ENCODE data around the gene CEMIP.

The CEMIP gene

DNA sequence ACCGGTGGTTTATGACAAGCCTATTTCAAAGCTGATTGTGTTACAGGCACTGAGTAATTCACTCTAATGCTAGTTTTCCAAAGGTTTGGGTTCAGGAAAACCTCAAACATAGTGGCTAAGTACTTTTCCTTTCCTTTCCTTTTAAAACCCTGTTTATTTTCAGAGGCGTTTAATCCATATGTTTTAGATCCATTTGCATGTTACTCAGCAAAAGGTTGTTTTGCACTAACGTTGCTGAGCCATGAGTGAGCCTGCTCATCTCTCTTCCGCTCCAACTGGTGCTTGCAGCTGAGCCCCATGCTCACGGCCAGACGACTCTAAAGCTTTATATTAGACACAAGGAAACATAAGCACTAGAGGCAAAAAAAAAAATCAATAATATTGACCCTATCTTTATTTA lies 9.4 kb downstream of the CEMIP start:
- H3K4me1 Mint-ChIP-seq (ENCODE audit: low read depth) = no peaks in the 10 kb centered on the region
- H3K36me3 Mint-ChIP-seq (ENCODE audit: low read depth) = no peaks in the 10 kb centered on the region
- H3K27ac Mint-ChIP-seq = no peak overlapping the region
- peaks cover 11% of the 10 kb centered on the region for H3K27me3 Mint-ChIP-seq
- no peak overlapping the region for H3K4me3 Mint-ChIP-seq
- H3K9me3 Mint-ChIP-seq = no peaks in the 10 kb centered on the region

DNA sequence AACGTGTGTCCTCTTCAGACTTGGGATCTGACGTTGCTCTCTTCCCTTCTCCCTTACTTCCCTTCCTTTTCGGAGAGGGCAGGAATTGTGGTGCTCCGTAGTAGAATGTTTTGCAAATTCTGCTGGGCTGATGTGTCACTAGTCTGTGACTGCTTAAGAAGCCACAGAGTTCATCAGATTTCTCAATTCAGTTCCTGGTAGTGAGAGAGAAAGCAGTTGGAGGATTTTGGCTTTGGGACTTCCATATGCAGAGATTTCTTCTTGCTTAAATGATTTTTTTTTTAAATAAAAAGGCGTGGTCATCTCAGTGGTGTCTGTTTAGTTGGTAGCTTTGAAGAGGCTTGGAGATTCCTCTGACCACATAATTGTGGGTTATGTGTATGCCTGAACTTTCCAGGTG lies 10.1 kb downstream of the CEMIP start:
- Mint-ChIP-seq H3K4me3 (no peak overlapping the region), H3K27ac (no peak overlapping the region), H3K4me1 (ENCODE audit: low read depth) (no peaks in the 10 kb centered on the region), H3K27me3 (peaks cover 11% of the 10 kb centered on the region), H3K36me3 (ENCODE audit: low read depth) (no peaks in the 10 kb centered on the region), H3K9me3 (no peaks in the 10 kb centered on the region)

DNA sequence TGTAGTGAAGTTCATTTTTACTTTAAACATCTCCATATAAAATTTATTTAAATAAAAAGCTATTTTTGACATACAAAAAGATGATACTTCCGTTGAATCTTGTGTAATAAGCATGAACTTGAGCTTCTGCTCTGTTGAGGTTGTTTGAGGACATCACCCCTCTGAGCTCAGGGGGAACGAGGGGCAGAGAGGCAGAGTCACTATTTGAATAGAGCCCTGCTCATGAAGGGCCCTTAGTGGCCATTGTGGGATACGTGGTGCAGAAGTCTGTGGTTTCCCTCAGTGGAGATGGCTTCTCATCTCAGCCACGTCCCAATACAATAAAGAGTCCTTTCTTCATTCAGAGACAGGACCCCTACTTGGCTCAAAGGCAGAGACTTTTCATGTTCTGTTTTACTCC lies 10.6 kb downstream of the CEMIP start:
- no peaks in the 10 kb centered on the region for H3K4me1 Mint-ChIP-seq (ENCODE audit: low read depth)
- peaks cover 13% of the 10 kb centered on the region for H3K27me3 Mint-ChIP-seq
- no peaks in the 10 kb centered on the region for H3K9me3 Mint-ChIP-seq
- H3K4me3 Mint-ChIP-seq = no peak overlapping the region
- no peak overlapping the region for H3K27ac Mint-ChIP-seq
- H3K36me3 Mint-ChIP-seq (ENCODE audit: low read depth) = no peaks in the 10 kb centered on the region

DNA sequence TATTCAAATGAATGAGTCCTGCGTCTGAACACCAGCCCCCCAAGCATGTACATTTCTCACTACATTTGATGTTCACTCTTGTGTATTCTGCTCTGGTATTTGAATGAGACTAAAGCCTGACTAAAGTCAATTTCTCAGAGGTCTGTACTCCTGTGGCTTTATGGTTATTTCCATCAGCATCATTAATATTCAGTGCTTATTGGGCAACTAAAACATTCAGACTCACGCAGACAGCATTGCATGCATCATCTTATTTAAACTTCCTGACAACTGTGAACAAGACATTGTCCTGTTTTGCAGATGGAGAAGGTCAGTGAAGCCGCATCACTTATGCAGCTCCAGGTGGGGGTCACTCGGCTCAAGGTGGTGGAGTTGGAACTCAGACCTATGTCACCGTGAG lies 11.1 kb downstream of the CEMIP start:
- Mint-ChIP-seq H3K36me3 (ENCODE audit: low read depth) (no peaks in the 10 kb centered on the region), H3K27me3 (peaks cover 15% of the 10 kb centered on the region), H3K4me3 (no peak overlapping the region), H3K27ac (no peak overlapping the region), H3K4me1 (ENCODE audit: low read depth) (no peaks in the 10 kb centered on the region), H3K9me3 (no peaks in the 10 kb centered on the region)

DNA sequence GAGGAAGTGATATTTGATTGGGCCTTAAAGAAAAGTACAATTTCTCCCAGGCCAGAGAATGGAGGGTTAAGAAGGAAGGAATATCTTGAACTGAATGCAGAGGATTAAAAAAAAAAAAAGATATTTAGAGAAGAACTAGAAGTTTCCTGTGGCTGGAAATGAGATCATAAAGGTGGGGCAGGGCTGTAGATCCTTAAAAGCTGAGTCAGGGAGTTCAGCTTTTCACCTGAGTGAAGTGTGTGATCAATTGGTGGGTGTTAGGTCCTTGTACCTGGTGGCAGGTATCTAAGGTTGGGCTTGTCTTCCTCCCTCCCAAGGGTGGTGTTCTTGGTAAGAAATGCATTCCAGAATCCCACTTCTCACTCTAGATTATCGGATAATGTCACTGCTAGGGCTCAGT lies 11.8 kb downstream of the CEMIP start:
- Mint-ChIP-seq H3K4me3 (no peak overlapping the region), H3K4me1 (ENCODE audit: low read depth) (no peaks in the 10 kb centered on the region), H3K9me3 (no peaks in the 10 kb centered on the region), H3K36me3 (ENCODE audit: low read depth) (no peaks in the 10 kb centered on the region), H3K27me3 (peaks cover 17% of the 10 kb centered on the region), H3K27ac (no peak overlapping the region)

DNA sequence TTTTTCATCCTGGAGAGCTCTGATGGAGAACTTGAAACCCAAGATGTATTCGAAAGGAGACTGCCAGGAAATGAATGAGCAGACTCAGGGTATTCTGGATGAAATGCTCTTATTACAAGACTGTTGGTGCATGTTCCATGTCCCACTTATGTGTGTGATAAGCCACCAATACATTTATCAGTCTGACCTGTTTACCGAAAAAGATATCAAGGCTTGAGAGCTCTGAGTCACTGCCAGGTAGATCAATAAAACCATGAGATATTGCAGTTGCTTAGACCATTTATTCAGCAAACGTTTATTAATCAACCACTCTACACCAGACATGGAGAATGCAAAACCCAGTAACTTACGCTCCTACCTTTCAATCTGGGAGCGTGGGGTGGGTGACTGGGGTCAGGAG lies 17.2 kb downstream of the CEMIP start:
- Mint-ChIP-seq H3K9me3 (no peaks in the 10 kb centered on the region), H3K4me3 (no peak overlapping the region), H3K4me1 (ENCODE audit: low read depth) (no peaks in the 10 kb centered on the region), H3K27ac (no peak overlapping the region), H3K27me3 (peaks cover 23% of the 10 kb centered on the region), H3K36me3 (ENCODE audit: low read depth) (no peaks in the 10 kb centered on the region)

DNA sequence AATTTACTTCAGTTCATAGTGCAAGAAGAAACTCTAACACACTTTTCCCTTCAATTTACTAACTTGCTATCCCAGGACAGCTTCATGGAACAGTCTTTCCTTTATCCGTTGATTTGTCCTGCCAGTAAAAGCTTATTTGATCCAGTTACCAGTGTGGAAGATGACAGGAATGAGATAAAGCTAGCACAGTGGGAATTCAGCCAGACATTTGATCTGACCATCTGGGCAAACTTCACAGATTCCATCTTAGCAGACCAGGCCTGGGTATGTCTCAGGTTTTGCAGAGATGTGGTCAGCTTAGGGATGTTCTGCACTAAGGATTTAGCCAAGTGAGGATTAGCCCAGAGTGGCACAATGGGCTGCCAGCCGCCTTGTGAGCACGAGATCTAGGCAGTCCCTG lies 19.7 kb downstream of the CEMIP start:
- H3K4me3 Mint-ChIP-seq = no peak overlapping the region
- H3K27me3 Mint-ChIP-seq = peaks cover 19% of the 10 kb centered on the region
- H3K27ac Mint-ChIP-seq = no peak overlapping the region
- no peaks in the 10 kb centered on the region for H3K9me3 Mint-ChIP-seq
- peaks cover 9% of the 10 kb centered on the region for H3K4me1 Mint-ChIP-seq (ENCODE audit: low read depth)
- no peaks in the 10 kb centered on the region for H3K36me3 Mint-ChIP-seq (ENCODE audit: low read depth)

DNA sequence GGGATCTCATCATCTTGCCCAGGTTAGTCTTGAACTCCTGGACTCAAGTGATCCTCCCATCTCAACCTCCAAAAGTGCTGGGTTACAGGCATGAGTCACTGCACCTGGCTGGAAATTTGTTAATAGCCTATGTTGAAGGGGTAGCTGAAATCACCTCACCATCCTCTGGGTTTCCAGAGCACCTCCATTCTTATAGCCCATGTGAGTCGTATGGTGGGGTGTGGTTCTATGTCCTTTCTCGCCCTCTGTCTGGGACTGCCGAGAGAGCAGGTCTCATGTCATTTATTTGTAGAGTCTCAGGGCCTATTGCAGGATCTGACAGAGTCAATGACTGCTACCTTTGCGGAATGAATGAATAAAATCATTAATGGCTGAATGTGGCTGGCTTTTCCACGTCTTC lies 20.9 kb downstream of the CEMIP start:
- H3K27me3 Mint-ChIP-seq = peaks cover 13% of the 10 kb centered on the region
- peaks cover 21% of the 10 kb centered on the region for H3K4me1 Mint-ChIP-seq (ENCODE audit: low read depth)
- H3K36me3 Mint-ChIP-seq (ENCODE audit: low read depth) = no peaks in the 10 kb centered on the region
- H3K9me3 Mint-ChIP-seq = no peaks in the 10 kb centered on the region
- H3K4me3 Mint-ChIP-seq = no peak overlapping the region
- H3K27ac Mint-ChIP-seq = no peak overlapping the region

DNA sequence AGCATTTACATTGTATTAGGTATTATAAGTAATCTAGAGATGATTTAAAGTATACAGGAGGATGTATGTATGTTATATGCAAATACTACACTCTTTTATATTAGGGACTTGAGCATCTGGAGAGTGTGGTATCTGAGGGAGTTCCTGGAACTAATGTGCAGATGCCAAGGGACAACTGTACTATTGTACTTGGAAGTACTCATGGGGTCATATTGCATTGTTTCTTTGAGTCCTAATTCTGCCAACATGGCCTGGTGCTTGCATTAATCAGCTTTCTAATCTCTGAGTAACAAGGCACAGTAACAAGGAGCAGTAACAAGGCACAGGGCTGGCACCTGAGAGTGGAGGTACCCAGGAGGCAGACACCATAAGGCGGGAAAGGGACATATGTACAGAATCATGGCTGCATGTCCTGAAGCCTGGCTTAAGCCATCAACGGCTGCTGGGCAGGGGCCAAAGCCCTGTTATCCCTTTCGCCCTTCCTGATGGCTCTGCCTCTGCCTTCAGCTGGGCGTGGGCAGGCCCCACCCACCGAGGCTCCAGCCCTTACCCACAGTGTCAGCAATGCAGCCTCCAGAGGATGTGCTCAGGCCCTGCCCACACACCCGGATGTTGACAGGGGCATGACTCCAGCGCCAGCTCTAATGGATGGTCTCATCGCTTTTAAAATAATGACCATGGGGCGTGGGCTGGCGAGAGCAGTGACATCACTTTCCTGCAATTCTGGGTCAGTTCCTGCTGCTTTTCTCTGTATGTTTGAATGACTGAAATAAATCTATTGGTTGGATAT lies 22.9 kb downstream of the CEMIP start:
- Mint-ChIP-seq H3K36me3 (ENCODE audit: low read depth) (no peaks in the 10 kb centered on the region), H3K27ac (no peak overlapping the region), H3K4me3 (no peak overlapping the region), H3K4me1 (ENCODE audit: low read depth) (peaks cover 29% of the 10 kb centered on the region), H3K9me3 (no peaks in the 10 kb centered on the region), H3K27me3 (peaks cover 8% of the 10 kb centered on the region)

DNA sequence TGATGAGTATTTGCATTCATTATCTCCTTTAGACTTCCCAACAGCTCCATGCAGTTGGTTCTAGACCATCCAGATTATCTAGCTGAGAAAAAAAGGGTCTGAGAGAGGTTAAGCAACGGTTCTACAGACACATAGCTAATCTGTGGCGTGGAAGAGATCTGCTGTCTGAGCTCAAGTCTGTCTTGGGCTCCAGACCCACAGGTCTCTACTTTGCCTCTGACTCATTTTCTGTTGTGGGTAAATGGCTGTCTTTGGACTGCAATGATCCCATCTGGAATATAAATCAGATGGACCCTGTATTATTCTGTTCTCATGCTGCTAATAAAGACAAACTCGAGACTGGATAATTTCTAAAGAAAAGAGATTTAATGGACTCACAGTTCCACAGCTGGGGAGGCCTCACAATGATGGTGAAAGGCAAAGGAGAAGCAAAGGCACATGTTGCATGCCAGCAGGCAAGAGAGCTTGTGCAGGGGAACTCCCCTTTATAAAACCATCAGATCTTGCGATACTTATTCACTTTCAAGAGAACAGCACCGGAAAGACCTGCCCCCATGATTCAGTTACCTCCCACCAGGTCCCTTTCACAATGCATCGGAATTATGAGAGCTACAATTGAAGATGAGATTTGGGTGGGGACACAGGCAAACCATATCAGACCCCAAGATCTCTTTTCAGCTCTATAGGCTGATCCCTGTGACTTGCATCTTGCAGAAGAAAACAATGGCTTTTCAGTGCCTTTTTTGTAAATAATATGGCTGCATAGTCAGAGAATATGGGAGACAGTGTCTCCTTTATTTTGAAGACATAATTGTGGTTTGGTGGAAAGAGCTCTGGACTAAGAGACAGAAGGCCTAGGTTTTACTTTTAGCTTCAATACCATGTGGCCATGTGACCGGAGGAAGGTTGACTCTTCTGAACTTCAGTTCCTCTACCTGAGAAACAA lies 24.7 kb downstream of the CEMIP start:
- H3K4me1 Mint-ChIP-seq (ENCODE audit: low read depth) = peaks cover 29% of the 10 kb centered on the region
- H3K9me3 Mint-ChIP-seq = no peaks in the 10 kb centered on the region

DNA sequence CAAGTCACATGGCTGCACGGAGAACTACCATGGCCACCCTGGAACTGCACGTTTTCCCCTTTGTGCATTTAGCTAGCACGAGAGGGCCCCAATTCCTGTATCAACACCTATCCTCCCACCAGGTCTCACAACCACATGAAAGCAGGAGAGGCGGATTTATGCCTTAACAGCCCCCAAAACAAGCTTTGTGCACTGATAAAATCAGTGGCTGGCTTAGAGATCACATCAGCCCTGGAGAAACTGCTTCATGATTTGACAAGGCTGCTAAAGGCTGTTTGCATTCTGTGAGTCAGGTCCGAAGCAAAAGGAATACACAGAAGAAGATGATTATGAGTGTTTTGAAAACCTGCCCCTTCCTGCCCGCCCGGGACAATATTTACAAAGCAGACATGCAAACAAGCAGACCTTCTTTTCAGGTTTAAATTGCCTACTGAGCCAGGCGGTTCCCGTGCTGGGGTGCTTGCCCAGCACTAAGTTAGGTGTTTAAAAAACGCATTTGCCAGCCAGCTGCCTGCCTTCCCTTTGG lies 25.9 kb downstream of the CEMIP start:
- Mint-ChIP-seq H3K27ac (no peak overlapping the region), H3K9me3 (no peaks in the 10 kb centered on the region), H3K4me3 (no peak overlapping the region), H3K4me1 (ENCODE audit: low read depth) (peaks cover 29% of the 10 kb centered on the region), H3K36me3 (ENCODE audit: low read depth) (no peaks in the 10 kb centered on the region), H3K27me3 (peaks cover 4% of the 10 kb centered on the region)

More for the DNA sequence above, 24.7 kb downstream of the CEMIP start:
- peaks cover 4% of the 10 kb centered on the region for H3K27me3 Mint-ChIP-seq
- H3K4me3 Mint-ChIP-seq = no peak overlapping the region
- H3K27ac Mint-ChIP-seq = peak overlapping the region; percentile 53
- H3K36me3 Mint-ChIP-seq (ENCODE audit: low read depth) = no peaks in the 10 kb centered on the region

DNA sequence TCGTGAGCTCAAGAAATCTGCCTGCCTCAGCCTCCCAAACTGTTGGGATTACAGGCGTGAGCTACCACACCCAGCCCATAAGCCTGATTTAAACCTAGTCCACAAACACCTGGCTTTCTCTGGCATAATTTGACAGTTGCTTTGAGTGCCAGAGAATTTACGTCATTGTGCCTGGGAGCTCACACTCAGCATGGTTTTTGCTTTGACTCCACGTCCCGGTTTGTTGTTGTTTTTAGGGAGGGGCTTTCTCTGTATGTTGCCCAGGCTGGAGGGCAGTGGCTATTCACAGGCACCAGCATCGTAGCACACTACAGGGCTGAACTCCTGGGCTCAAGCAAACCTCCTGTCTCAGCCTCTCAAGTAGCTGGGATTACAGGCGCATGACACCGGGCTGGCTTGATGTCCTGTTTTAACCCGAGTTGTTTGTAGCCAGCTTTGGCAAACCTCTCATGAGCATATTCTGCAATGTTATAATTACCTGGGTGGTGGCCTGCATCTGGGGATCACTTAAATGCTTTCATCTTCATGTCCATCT lies 32.7 kb downstream of the CEMIP start:
- H3K27me3 Mint-ChIP-seq = peaks cover 5% of the 10 kb centered on the region
- no peaks in the 10 kb centered on the region for H3K4me1 Mint-ChIP-seq (ENCODE audit: low read depth)
- H3K36me3 Mint-ChIP-seq (ENCODE audit: low read depth) = no peaks in the 10 kb centered on the region
- no peaks in the 10 kb centered on the region for H3K9me3 Mint-ChIP-seq
- H3K27ac Mint-ChIP-seq = no peak overlapping the region
- H3K4me3 Mint-ChIP-seq = no peak overlapping the region

DNA sequence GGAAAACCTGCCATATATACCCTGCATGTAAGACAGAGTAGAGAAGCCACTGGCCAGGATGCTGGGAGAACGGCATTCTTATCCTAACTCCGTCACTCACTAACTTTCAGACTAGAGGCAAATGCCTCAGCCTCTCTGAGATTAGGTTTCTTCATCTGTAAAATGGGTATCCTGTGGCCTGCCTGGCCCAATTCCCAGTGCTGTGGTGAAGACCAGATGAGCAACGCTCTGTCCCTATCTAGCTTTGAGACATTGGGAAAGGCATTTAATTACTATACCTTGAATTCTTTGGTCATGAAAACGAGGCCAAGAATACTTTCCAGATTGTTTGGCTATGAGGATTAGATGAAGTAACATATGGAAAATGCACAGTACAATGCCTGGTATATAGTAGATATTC lies 35.9 kb downstream of the CEMIP start:
- Mint-ChIP-seq H3K27me3 (peaks cover 9% of the 10 kb centered on the region), H3K4me1 (ENCODE audit: low read depth) (no peaks in the 10 kb centered on the region), H3K27ac (no peak overlapping the region), H3K36me3 (ENCODE audit: low read depth) (no peaks in the 10 kb centered on the region), H3K9me3 (no peaks in the 10 kb centered on the region), H3K4me3 (no peak overlapping the region)

DNA sequence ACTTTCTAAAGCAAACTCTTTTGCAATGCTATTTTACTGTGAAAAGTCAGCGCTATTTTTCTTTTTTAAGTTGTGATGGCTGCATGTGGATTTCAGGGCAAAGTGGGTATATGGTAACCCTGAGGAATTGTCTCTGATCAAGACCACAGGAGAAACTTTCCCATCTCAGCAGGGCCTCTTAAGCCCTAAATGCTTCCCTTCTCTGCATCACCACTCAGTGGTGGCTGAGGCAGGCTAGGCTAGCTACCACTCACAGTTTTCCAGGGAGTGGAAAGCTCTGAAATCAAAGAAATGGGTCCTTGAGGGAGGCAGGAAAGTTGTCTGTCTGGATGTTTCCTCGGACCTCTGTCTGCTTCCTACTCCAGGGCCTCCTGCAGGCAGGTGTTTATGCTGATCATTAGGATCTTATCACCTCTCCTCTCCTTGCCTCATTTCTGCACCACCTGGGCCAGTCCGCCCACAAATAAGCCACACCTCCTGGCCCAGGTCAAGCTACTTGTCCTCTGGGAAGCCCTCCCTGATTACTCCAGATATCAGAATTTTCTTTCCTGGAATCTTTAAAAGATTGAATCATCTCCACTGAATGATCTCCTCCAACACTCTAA lies 37.0 kb downstream of the CEMIP start:
- Mint-ChIP-seq H3K36me3 (ENCODE audit: low read depth) (no peaks in the 10 kb centered on the region), H3K27ac (no peak overlapping the region), H3K4me3 (no peak overlapping the region), H3K4me1 (ENCODE audit: low read depth) (no peaks in the 10 kb centered on the region), H3K27me3 (peaks cover 12% of the 10 kb centered on the region), H3K9me3 (no peaks in the 10 kb centered on the region)

DNA sequence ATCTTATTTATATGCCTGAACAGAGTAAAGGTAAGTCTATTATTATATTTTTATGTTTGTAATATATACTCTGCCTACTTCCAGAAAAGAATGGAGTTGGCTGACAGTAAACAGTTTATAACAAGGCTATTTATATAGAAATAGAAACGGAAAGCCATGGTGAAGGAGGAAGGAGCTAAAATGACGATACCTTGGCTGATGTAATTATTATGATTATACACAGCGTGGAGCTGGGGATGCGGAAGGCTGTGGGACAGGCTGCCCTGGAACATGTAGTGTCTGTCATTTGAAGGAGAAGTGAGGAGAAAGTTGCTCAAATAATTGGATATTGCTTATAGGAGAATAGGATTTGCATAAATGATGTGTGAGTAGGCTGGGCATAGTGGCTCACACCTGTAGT lies 37.8 kb downstream of the CEMIP start:
- Mint-ChIP-seq H3K36me3 (ENCODE audit: low read depth) (no peaks in the 10 kb centered on the region), H3K27ac (no peak overlapping the region), H3K4me1 (ENCODE audit: low read depth) (no peaks in the 10 kb centered on the region), H3K4me3 (no peak overlapping the region), H3K9me3 (no peaks in the 10 kb centered on the region), H3K27me3 (peaks cover 15% of the 10 kb centered on the region)

All from stimulated activated naive CD8-positive, alpha-beta T cell treated with anti-CD3 and anti-CD28 coated beads, Interleukin-15, Interleukin-2, amounts not matched to agents 100 ng/mL and 50 ng/mL, for 24 hours (primary cell).